NCI-H748 treated with DMSO at 0.1 percent for 48 hours (cell line): ENCODE results near the gene BOC.

Source experiments
- DNase-seq: peaks from one replicate; lab custom pipeline; 2025; lab: John Stamatoyannopoulos, UW

Gene BOC

GRCh38 chr3:113249111-113249510 lies 37.8 kb downstream of the BOC start:
- no peak for DNase-seq

DNA sequence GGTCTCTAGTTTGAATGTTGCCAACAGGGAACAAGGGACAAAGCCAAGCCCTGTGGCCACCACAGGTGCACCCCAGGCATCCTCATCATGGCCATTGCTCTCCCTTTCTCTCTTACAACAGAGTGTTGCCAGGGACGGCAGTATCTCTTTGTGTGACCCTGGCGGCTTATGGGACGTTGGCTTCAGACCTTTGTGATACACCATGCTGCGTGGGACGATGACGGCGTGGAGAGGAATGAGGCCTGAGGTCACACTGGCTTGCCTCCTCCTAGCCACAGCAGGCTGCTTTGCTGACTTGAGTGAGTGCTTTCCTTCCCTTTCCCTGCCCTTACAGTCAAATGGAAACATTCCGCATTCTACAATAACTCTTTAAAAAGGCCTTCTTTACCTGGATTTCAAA lies 38.2 kb downstream of the BOC start:
- no peak for DNase-seq

GRCh38 chr3:113250566-113250965 lies 39.2 kb downstream of the BOC start:
- DNase-seq = no peak

GRCh38 chr3:113251817-113252216 lies 40.5 kb downstream of the BOC start:
- no peak for DNase-seq

DNA sequence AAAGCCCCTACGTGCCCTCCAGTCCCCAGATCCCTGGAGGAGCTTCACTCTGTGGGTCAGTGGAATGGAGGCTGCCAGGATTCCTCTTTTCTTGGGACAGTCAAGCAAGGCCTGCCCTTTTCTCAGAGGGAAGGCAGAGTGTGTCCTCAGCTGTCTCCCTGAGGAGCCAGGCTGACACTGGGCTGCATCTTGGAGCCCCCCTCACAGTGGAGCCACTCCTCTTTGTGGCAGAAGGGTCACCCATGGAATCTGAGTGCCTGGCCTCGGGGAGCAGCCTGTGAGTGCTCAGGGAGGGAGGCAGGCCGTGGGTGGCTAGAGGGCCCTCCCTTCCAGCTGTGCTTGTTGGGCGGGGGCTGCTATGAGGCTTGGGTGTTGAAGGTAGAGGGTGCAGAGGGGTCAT lies 41.2 kb downstream of the BOC start:
- no peak for DNase-seq

GRCh38 chr3:113253702-113254101 lies 42.3 kb downstream of the BOC start:
- DNase-seq = no peak

DNA sequence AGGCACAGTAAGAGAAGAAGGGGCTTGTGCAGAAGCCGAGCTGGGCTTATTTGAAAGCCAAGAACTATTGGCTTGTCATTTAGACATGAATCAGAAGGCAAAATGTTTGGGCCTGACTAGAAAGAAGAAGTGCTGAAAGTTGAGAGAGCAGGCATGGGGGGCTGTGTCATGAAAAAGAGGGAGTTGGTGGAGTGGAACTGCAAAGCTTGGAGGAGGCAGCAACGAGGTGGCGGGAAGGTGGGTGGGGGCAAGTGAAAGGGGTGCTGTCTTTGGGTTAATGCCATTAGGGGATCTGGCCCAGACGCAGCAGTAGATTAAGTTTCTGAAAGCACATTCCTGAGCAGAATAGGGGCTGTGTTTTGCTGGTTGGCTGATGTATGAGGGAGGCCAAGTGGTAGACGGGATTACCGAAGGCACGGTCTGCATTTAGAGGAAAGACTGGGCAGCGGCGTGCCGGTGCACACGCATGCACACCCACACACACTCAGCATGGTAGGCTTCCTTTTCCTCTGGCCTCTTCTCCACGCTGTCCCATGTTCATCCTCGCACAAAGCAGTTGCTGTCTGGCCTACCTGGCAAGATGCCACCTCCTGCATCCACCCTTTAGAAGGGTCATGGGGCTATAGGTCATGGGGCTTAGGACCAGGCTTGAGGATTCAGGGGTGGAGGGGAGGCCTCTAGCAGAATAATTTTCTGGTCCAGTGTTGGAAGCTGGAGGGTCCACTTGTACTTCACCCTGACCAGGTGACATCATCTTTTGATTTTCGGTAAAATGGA lies 43.0 kb downstream of the BOC start:
- DNase-seq = no peak

DNA sequence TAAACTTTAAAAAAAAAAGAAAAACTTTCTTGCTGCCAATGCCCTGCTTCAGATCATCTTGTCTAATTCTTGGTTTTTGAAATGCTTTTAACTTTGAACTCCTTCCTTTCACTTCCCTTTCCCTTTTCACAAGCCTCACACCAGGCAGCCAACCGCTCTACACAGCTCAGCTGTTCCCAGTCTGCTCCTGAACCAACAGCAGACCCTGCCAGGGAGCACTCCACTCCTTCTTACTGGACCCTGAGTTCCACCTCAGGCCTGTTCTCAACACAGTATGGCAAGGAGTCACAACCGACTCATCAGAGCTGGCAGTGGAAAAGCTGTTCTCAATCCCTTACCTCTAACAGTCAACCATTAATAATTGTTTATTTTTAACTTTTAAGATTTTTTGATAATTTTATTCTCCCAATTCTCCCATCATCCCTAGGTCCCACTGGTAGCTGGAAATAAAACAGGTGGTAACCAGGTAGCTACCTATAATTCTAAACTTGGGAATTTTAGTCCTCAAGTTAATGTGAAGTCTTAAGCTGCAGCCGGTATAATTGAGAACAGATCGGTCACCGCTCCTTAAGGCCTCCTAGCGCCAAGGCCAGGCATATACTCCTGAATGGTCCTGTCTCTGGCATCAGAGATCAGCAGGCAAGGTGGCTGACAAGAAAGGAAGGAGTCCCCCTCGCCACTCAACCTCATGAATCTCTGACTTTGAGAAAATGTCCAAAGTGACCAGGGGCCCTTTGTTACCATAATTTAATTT lies 43.9 kb downstream of the BOC start:
- DNase-seq = no peak

DNA sequence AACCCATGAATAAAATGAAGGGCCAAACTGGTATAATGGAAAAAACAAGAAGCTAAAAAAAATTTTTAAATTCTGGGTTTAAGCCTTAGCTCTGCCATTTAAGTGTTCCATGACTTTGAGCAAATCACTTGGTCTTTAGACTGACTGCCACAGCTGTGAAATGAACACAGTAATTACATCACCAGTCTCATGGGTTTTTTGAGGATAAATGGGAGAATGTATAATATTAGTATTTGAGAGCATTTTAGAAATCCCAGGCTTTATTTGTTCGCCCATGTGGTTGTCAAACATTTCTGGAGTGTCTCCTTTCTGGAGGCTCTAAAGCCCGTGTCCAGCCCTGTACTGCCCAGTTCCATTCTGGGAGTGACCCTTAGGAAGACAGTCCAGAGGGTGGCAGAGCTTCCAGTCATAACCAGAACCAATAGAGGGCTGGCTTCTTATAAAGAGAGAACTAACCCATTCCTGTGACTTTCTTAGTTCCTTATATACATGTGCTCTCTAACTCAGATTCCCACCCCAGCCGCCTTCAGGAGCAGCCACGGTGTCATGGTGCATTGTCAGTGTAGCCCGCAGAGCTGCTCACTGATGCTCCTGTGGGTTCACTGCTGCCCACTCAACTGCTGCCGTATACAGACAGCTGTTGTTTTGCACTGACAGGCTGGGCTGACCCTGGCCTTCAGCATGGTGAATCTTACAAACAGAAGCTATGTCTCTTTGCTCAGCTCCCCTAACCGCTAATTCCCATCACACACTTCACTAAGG lies 44.7 kb downstream of the BOC start:
- no peak for DNase-seq

DNA sequence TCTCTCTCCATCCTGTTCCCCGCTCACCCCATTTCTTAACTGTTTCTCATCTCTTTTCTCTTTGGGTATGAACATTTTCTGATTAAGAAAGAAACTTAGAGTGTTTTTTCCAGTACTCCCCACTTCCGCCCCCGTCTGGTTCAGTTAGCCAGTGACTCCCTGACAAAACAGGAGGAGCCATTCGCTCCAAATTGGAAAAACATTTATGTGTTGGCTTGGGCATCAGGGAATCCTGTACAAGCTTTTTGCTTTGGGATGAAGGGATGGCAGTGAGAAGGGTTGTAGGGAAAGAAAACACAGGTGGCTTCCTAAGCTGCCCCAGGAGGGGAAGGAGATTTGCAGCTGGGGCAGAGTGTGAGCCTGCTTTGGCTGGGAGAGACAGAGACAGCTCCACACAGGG lies 47.0 kb downstream of the BOC start:
- no peak for DNase-seq

DNA sequence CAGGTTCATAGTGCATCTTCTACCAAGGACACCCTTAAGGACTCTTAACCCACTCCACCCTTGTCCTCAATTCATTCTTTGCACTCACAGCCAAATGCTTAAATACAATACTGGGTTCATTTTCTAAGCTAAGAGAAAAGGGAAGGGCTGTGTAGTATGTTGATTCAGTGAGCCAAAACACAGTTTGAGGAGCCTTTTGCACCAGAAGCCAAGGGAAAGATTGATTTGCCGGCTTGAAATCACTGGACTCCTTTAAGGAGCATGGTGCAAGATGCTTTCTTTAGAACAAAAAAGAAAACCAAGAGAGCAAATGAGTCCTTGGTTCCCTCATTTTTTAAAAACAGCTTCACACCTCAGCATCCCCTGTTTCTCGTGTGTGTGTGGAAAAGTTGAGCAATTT lies 47.8 kb downstream of the BOC start:
- no peak for DNase-seq

GRCh38 chr3:113261063-113261625 lies 49.8 kb downstream of the BOC start:
- DNase-seq = no peak

DNA sequence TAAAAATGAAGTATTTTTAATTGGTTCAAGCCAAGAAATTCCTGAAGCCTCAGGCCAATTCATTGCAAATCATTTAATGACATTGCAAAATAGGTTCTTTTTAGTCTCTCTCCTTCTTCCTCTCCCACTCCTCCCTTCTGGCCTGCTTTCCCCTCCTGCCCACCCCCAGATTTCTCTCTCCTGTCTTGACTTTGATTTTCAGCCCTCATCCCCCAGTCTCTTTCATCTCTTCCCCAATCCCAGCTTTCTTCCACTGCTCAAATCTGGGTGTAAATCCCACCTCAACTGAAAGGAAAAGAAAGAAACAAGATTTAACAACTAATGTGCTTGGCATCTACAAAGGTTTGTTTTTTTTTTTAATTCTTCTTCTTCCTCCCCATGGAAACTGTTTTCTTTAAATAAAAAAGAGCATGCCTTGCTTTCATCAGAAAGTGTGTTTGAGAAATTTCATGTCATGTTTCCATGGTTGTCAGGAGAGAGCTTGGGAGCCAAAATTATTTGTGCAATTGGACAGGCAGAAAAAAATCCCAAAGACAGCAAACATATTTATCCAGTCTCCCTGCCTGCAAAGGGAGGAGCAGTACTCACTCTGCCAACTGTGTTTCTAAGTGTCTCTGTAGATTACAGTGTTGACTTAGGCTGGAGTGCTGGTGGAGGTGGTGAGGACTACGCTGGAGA lies 50.4 kb downstream of the BOC start:
- DNase-seq = no peak

DNA sequence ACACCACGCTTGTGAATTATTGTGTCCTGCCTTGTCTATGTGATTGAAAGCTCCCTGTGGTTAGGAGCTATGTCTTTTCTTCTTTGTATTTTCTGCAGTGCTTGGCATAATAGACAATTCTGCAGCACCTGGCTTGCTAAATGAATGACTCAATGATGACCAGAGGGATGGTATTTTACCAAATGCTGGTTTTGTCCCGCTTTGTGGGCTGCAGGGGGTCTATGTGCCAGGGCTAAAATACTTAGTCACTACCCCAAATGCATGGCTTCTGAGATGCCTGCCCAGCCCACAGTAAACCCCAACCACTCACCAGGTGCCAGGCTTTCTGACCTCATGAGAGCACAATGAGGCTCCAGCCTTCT lies 50.9 kb downstream of the BOC start:
- DNase-seq = no peak

DNA sequence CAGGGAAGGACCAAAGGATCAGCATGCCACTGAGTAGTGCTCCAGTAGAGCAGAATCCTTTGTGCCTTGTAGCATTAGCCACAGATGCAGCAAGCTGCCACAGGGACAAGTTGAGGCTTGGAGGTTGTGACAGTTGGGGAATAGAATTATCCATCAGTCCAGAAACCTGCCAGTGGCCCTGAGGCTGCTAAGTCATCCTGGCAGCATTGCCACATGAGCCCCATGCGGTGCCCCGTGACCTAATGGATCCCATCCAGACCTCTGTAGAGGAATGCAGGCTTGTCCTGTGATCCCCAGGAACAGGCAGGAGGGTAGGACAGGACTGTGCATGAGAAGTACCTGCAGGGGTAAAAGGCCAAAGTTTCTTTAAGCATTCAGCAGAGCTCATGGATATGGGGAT lies 51.7 kb downstream of the BOC start:
- DNase-seq = no peak

DNA sequence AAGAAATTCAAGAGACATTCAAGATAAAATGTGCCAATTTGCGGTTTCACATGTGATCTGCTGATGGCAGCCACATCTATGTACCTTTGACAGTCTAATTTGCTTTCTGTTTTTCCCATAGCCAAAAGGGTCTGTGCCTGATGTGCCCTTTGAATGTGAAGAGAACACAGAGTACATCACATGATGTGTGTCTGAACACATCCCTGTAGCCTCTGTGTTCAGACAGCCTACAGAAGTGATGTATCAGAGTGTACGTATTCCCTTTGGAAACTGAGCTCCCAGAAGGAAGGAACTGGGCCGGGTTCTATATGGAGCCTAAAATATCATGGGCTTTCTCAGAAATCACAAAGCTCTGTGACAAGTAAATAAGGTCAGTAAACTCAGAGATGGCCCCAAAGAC lies 52.4 kb downstream of the BOC start:
- DNase-seq = no peak

DNA sequence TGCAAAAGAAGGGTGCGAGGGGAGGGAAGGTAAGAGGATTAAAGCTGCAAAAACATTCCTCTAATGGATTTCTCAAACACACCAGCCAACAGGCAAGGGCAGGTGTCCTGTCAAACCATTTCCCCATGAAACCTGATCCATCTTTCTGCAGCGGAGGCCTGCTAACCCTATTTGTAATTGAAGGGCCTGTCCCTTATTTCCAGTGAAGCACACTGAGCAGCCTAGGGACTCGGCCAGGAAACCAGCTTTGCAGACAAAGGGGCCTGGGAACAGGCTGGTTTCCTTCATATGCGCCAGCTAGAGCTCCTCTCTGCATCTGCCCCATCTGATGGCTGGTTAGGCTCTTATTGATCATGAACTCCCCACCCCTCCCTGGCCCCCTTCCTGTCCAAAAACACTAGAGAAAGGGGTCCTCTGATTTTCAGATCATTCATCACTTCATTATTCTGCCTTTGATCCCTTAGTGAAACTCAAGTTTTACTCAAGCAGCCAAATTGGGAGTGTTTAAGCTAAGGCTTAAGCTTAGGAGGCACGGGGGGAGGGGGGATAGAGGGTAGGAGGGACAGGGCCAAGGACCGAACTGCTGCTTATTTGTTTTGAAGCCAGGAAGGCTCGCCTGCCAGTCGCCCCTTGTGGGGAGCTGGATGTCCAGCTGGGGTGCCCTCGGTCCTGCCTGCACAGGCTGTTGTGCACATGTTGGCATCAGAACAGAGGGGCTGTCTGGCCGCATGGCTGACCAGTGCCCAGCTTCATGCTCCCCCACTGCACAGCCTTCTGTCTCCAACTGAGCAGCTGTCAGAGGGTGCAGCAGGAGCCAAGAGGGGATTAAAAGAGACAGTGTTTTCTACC lies 53.1 kb downstream of the BOC start:
- no peak for DNase-seq

DNA sequence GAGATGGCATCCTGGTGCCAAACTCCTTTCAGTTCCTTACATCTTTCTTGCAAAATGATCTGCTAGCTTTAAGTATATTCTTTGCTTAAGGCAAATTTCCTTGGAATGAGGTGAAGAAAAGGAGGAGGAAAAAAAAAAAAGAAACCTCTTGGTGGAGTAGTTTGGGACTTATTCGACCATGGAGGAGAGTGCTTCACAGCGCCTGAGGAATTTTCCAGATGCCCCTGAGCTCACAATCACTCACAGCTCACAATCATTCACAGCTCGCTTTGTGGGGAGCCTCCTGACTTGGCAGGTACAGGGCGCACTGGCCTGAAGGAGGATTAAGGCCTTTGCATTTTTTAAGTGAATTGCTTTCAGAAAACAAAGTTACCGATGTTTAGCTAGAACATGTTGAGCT lies 53.9 kb downstream of the BOC start:
- no peak for DNase-seq

GRCh38 chr3:113266738-113267137 lies 55.4 kb downstream of the BOC start:
- peak; percentile 42 for DNase-seq

DNA sequence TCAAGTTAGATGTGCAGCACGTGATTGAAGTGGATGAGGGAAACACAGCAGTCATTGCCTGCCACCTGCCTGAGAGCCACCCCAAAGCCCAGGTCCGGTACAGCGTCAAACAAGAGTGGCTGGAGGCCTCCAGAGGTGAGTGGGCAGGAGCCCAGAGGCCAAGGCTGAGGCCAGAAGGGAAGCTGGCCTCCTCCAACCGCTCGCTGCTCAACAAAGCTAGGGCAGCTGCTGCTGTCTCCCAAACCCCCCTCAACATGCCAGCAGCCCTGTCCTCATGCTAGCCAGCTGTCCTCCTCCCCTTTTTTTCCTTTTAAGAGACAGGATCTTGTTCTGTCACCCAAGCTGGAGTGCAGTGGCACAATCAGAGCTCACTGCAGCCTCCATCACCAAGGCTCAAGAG lies 57.0 kb downstream of the BOC start:
- no peak for DNase-seq

- no peak for DNase-seq
These were observed 57.6 kb downstream of the BOC start for GRCh38 chr3:113268942-113269341.
